Left colon (tissue), 2 donors: Measurements from ENCODE around the gene METTL9. TPM values are rescaled to one million over a fixed set of nuclear protein-coding genes. Genes with fewer than 3 reads are reported as not detected.
"Not testable (repeated sequence)": the region's sequence is repeated elsewhere in the genome, so short reads cannot be mapped to it uniquely, and the experiment has no call there.

ENCODE experiments used
- ATAC-seq: fragments of 200-7000 bp; cut with Tn5 transposase; one replicate; pipeline ENCODE4 v1.9.1; 2020; ENCODE audit warnings: mild to moderate bottlenecking, moderate library complexity
- DNase-seq, 2 donors: peaks; one replicate each; pipeline ENCODE4 v3.0.0-alpha.2; 2020
- intact Hi-C, 2 donors: fragments of 100-400 bp; cut with DNase I in 1 of 2; cut with micrococcal nuclease in 1 of 2; formaldehyde crosslinking; loops; one replicate each; pipeline versions ENCODE4 v1.11.2 to v1.14.0; 2022; cut with DNase I, micrococcal nuclease
- long read RNA-seq: library from polyadenylated mRNA; unstranded; transcript quantifications from one replicate; pipeline ENCODE4 v2.0.0, GENCODE V29; 2021
- total RNA-seq, 2 donors: library from RNA; stranded (reverse); fragmentation: NEBNext Ultra II Directional; extraction: Animal tissue kit (Norgen Biotek cat#: 25700); gene quantifications; one replicate each; pipeline ENCODE4 v1.2.1, GENCODE V29; 2021
- donor health status: DM: no; HTN: no; CAD: no.
- donor health status: DM: yes; HTN: yes; CAD: no.

METTL9 gene
- 10 to 100 TPM; 69.1 to 79.0 TPM for total RNA-seq
- long read RNA-seq, full-length matches to known transcripts: 155 of 177 reads
- long read RNA-seq, partial matches to known transcripts: 3 of 177 reads
- long read RNA-seq, other reads (novel, unspliced or antisense): 19 of 177 reads

DNA sequence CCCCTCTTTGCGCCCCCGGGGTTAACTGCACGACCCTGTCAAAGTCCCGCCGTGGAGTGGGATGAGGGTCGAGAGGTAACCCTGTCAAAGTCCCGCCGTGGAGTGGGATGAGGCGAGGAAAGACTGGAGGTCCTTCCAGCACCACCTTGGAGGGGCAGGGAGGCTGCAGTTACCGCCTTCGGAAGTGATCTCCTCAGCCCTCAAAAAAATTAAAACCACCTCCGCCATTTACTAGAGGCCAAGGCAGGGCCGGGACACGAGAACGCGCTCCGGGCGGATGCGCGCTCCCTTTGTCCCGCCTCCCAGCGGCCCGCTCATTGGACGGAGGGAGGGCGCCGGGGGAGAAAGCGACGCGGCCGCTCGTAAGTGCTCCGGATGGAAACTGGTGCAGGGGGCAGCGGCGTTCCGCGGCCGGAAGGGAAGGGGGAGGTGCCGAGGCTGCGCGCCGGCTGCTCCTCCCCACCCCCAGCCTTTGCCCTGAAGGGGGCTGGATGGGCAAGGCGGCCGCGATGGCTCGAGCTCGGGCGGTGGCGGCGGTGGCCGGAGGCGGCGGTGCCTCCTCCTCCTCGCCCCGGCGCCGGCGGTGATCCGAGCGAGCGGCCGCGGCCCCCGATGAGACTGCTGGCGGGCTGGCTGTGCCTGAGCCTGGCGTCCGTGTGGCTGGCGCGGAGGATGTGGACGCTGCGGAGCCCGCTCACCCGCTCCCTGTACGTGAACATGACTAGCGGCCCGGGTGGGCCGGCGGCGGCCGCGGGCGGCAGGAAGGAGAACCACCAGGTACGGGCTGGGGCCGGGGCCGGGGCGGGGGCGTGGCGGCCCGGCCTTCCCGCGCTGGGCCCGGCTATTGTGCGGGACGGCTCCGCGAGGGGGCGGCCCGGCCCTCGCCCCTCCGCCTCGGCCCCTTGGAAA is at the start of gene METTL9:
TSS of gene METTL9 (plus strand) at position 456 of the 909 bp plus-strand sequence. CDS start at position 613, 157 bp downstream.
- intact Hi-C loops: no loop called here
- ATAC-seq (peak; percentile 95), DNase-seq (peak; percentile 94 to 95)

DNA sequence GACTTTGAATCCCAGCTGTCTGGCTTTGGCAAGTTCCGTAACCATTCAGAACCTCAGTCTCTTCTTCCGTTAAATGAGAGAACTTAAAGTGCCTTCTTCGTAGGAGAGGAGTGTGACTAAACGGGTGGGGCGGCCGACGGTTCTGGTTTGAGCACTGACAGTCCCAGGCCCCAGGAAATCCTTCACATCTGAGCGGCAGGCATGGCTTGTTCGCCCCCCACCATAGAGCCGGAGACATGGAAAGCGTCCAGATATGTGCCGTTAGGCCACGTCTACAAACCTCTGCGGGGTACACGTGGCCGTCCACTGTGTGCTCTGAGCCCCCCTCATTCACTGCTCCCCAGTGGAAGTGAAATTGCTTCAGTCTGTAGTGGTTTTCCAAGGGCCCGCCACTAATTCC is 49.4 kb upstream of the METTL9 start:
- ATAC-seq, intact Hi-C loops: not testable (repeated sequence)
- DNase-seq: peak in 1 of 2 donors; percentile 22

GRCh38 chr16:21550435-21550834 is 48.9 kb upstream of the METTL9 start:
- intact Hi-C loops, ATAC-seq, DNase-seq: not testable (repeated sequence)

- ATAC-seq: not testable (repeated sequence)
Measured at GRCh38 chr16:21551076-21551475, 48.3 kb upstream of the METTL9 start.

DNA sequence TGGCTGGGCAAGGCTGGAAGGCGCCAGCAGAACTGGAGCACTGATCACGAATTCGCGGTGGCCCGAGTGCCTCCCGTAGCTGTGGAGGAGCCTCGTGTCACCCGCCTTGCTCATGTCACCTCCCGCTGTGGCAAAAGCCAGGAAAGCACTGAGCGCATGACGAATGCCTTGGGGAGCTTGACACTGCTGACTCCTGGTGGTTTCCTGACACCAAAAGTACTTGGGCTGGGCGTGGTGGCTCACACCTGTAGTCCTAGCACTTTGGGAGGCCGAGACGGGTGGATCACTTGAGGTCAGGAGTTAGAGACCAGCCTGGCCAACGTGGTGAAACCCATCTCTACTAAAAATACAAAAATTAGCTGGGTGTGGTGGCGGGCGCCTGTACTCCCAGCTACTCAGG is 47.8 kb upstream of the METTL9 start:
- intact Hi-C loops, DNase-seq, ATAC-seq: not testable (repeated sequence)

More at GRCh38 chr16:21551076-21551475, 48.3 kb upstream of the METTL9 start:
- intact Hi-C loops, DNase-seq: not testable (repeated sequence)

- intact Hi-C loops, DNase-seq, ATAC-seq: not testable (repeated sequence)
Measured at GRCh38 chr16:21553481-21554296, 45.7 kb upstream of the METTL9 start.

DNA sequence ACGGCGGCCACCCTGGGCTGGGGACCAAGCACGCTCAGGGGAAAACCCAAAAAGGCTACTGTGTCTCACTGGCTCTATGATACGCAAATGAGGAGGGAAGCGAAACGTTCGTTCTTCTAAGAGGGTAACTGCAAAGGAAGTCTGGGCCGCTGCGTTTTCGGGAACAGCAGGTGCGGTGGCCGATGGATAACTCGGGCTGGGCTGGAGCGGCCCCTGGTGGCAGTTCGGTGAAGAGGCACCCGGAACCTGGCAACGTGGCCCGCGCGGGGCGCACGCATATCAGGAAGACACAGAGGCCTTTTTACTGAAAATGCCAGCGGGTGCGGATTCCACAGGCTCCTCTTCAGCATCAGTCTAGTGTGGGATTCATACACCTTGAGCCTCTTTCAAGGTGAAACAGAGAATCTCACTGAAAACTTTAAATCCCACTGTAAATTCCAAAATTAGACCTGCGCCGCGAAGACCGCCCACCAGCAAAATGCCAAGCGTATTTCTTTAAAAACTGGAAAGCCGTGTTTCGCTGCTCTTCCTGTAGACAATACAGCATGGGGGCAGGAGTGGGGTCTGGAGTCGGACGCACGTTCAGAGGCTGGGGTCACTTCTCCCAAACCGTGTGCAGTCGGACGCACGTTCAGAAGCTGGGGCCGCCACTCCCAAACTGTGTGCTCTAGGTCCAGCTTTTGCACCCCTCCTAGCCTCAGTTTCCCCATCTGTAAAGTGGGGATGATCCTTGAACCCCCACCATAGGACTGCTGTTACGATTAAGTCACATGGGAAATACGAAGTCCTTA is 44.4 kb upstream of the METTL9 start:
- ATAC-seq (peak; percentile 99), DNase-seq (peak; percentile 87 to 95)
- intact Hi-C loops: no loop called here

GRCh38 chr16:21555621-21556020 is 43.8 kb upstream of the METTL9 start:
- ATAC-seq, intact Hi-C loops, DNase-seq: not testable (repeated sequence)

GRCh38 chr16:21556026-21556595 is 43.3 kb upstream of the METTL9 start:
- intact Hi-C loops, DNase-seq: not testable (repeated sequence)

GRCh38 chr16:21556651-21557241 is 42.6 kb upstream of the METTL9 start:
- ATAC-seq, intact Hi-C loops: not testable (repeated sequence)
- DNase-seq: peak; percentile 23 to 60

More at GRCh38 chr16:21556026-21556595, 43.3 kb upstream of the METTL9 start:
- ATAC-seq: not testable (repeated sequence)

- intact Hi-C loops: no loop called here
- ATAC-seq (no peak), DNase-seq (no peak)
Measured at GRCh38 chr16:21560462-21560861, 38.9 kb upstream of the METTL9 start.

DNA sequence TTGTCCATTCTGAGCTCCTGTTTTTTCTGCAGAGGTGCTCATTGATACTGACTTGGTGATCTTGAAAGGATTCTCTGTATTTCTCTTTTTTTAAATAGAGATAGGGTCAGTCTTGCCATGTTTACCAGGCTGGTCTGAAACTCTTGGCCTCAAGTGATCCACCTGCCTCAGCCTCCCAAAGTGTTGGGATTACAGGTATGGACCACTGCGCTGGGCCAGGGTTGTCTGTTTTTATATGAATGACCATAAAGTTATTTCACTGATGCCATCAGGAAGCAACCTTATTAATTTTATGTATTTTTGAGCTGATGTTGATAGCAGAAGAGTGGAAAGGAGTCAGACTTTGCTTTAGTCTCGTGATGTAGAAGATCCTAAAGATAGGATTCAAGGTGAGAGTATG is 35.7 kb upstream of the METTL9 start:
- intact Hi-C loops: no loop called here
- DNase-seq: no peak
- no peak for ATAC-seq

GRCh38 chr16:21564367-21564766 is 35.0 kb upstream of the METTL9 start:
- ATAC-seq, intact Hi-C loops, DNase-seq: not testable (repeated sequence)

DNA sequence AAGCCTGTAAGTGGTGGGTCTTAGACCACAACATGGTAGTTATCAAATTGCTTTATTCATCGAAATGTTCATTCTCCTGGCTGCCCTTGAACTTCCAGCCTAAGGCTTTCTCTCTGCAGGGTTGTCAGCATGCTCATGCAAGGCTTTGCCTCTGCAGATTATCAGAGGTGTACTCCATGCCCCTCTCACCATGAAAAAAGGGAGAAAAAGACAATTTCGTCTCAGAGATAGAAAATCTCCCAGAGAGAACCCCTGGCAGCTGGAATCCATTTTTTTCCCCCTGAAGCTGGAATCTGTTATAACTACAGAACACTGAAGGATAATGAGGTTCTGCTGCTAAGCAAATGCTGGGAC is 33.9 kb upstream of the METTL9 start:
- ATAC-seq (no peak), DNase-seq (no peak)
- intact Hi-C loops: no loop called here

GRCh38 chr16:21565861-21566669 is 33.3 kb upstream of the METTL9 start:
- intact Hi-C loops: no loop called here
- ATAC-seq: peak; percentile 46
- DNase-seq: no peak

- DNase-seq: no peak
- intact Hi-C loops: no loop called here
- ATAC-seq: no peak
Measured at GRCh38 chr16:21566891-21567414, 32.4 kb upstream of the METTL9 start.

GRCh38 chr16:21567496-21567895 is 31.9 kb upstream of the METTL9 start:
- DNase-seq, ATAC-seq: not testable (repeated sequence)

More at GRCh38 chr16:21567496-21567895, 31.9 kb upstream of the METTL9 start:
- intact Hi-C loops: not testable (repeated sequence)
